ENCODE data around the gene ZAP70. TPM values are rescaled to one million over a fixed set of nuclear protein-coding genes. Genes with fewer than 3 reads are reported as not detected.

ZAP70 gene
- total and polyA plus RNA-seq, 2 of the 13 experiments (the other 11 are each of a cell fraction or from before 2014, with no cell fraction given), result 0.51 to 4.0 TPM

DNA sequence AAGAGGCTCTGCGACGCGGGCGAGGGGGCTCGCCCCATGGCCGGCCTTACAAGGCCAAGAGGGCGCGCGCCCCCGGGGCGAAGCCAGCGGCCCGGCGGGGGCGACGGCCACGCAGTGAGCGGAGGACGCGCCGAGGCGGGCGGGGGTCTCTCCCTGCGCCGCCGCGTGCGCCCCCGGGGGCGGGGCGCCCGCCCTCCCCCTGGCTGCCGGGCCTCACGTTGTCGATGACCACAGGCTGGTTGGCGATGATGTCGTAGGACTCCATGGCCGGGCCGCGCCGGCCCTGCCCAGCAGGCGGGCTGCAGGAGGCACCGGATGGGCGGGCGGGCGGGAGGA, 49.8 kb upstream of the ZAP70 start (continued):
- 0 out of 2 replicates have a peak, but pooled peaks have one; percentile 27 for TF ChIP-seq MAX (IDR thresholded peaks at IDR 0.05)
- TF ChIP-seq SNAPC5 (CRISPR knock-in tag; IDR thresholded peaks at IDR 0.05; ENCODE audit: borderline replicate concordance), result 0 out of 2 replicates have a peak, but pooled peaks have one; percentile 66
- TF ChIP-seq TARDBP (CRISPR knock-in tag; IDR thresholded peaks at IDR 0.05), result peak; percentile 22; the same call in 1 of the 2 replicates
- peak; percentile 14 for TF ChIP-seq YY1 (IDR thresholded peaks at IDR 0.05; ENCODE audit: insufficient read depth, insufficient replicate concordance, low read depth, low read length)
- TF ChIP-seq ARNT2 (CRISPR knock-in tag; IDR thresholded peaks at IDR 0.05; ENCODE audit: low read depth), result peak; percentile 57
- peak; percentile 65; the same call in 1 of the 2 replicates for TF ChIP-seq YEATS4 (CRISPR knock-in tag; IDR thresholded peaks at IDR 0.05; ENCODE audit: borderline replicate concordance)
- 0 out of 2 replicates have a peak, but pooled peaks have one; percentile 3 for TF ChIP-seq ZNF746 (CRISPR knock-in tag; IDR thresholded peaks at IDR 0.05)
- TF ChIP-seq, protein P1, sequence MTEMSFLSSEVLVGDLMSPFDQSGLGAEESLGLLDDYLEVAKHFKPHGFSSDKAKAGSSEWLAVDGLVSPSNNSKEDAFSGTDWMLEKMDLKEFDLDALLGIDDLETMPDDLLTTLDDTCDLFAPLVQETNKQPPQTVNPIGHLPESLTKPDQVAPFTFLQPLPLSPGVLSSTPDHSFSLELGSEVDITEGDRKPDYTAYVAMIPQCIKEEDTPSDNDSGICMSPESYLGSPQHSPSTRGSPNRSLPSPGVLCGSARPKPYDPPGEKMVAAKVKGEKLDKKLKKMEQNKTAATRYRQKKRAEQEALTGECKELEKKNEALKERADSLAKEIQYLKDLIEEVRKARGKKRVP (CRISPR knock-in tag; IDR thresholded peaks at IDR 0.05), result peak in 1 of 2 experiments; percentile 22; a peak in 1 of 4 replicates
- TF ChIP-seq HNRNPLL (IDR thresholded peaks at IDR 0.05; ENCODE audit: low read depth, low read length, poor library complexity, severe bottlenecking), result peak; percentile 45
- TF ChIP-seq KMT2A (CRISPR knock-in tag; IDR thresholded peaks at IDR 0.05), result no peak
- TF ChIP-seq ZNF138 (CRISPR knock-in tag; IDR thresholded peaks at IDR 0.05; ENCODE audit: low read depth), result 0 out of 2 replicates have a peak, but pooled peaks have one; percentile 35
- no peak for TF ChIP-seq MNT (IDR thresholded peaks at IDR 0.05)
- TF ChIP-seq XRCC5 (optimal IDR thresholded peaks at IDR 0.05; ENCODE audit: low read length), result peak; percentile 5
- TF ChIP-seq ZC3H13 (CRISPR knock-in tag; IDR thresholded peaks at IDR 0.05), result 0 out of 2 replicates have a peak, but pooled peaks have one; percentile 20
- TF ChIP-seq, protein P2, sequence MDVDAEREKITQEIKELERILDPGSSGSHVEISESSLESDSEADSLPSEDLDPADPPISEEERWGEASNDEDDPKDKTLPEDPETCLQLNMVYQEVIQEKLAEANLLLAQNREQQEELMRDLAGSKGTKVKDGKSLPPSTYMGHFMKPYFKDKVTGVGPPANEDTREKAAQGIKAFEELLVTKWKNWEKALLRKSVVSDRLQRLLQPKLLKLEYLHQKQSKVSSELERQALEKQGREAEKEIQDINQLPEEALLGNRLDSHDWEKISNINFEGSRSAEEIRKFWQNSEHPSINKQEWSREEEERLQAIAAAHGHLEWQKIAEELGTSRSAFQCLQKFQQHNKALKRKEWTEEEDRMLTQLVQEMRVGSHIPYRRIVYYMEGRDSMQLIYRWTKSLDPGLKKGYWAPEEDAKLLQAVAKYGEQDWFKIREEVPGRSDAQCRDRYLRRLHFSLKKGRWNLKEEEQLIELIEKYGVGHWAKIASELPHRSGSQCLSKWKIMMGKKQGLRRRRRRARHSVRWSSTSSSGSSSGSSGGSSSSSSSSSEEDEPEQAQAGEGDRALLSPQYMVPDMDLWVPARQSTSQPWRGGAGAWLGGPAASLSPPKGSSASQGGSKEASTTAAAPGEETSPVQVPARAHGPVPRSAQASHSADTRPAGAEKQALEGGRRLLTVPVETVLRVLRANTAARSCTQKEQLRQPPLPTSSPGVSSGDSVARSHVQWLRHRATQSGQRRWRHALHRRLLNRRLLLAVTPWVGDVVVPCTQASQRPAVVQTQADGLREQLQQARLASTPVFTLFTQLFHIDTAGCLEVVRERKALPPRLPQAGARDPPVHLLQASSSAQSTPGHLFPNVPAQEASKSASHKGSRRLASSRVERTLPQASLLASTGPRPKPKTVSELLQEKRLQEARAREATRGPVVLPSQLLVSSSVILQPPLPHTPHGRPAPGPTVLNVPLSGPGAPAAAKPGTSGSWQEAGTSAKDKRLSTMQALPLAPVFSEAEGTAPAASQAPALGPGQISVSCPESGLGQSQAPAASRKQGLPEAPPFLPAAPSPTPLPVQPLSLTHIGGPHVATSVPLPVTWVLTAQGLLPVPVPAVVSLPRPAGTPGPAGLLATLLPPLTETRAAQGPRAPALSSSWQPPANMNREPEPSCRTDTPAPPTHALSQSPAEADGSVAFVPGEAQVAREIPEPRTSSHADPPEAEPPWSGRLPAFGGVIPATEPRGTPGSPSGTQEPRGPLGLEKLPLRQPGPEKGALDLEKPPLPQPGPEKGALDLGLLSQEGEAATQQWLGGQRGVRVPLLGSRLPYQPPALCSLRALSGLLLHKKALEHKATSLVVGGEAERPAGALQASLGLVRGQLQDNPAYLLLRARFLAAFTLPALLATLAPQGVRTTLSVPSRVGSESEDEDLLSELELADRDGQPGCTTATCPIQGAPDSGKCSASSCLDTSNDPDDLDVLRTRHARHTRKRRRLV (CRISPR knock-in tag; IDR thresholded peaks at IDR 0.05), result peak; percentile 11; the same call in 1 of the 2 replicates
- TF ChIP-seq AKAP8 (CRISPR knock-in tag; IDR thresholded peaks at IDR 0.05), result no peak
- TF ChIP-seq ZNF724P (CRISPR knock-in tag; IDR thresholded peaks at IDR 0.05; ENCODE audit: borderline replicate concordance), result 0 out of 2 replicates have a peak, but pooled peaks have one; percentile 20
- peak; percentile 26; the same call in 1 of the 2 replicates for TF ChIP-seq POLR2AphosphoS5 (IDR thresholded peaks at IDR 0.05; ENCODE audit: low read depth, low read length)
